Stimulated activated CD4-positive, alpha-beta T cell treated with anti-CD3 and anti-CD28 coated beads, Interleukin-4, amount 100 ng/mL, for 48 hours (primary cell): Measurements from ENCODE around the gene KNDC1.
"Not testable (repeated sequence)": the region's sequence is repeated elsewhere in the genome, so short reads cannot be mapped to it uniquely, and the experiment has no call there.

Experiments used
- DNase-seq, 2 donors: peaks; one replicate each; pipeline ENCODE4 v3.0.0-alpha.2; 2020; ENCODE audit warnings: low read depth in 2 of 2

The KNDC1 gene

DNA sequence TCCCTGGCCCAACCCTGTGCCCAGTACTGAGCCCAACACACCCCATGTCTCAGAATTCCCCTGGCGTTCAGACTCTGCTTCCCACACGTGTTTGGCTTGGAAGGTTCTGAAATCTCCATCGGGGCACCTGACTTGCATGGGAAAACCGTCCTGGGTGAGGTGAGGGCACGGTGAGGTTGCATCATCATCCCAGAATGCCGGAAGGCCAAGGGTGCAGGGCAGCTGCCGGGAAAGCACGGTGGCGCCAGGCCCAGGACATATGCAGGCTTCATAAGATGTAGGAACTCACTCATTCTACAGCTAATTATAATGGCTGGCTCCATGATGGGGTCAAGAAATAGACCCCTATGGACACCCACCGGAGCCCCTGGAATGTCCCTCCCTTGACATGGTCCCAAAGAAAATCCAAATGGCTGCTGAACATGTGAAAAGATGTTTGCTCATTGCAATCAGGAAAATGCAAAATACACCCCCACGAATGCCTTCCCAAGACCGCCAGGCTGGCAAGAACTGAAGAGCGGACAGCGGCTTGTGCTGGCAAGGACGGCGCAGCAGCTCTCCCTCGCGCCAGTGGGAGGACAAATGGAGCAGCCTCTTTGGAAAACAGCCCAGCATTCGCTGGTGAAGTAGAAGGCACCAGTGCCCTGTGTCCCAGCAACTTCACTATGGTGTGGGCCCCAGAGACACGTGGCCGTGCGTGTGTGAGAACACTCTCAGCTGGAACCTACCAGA is 2.3 kb downstream of the KNDC1 start:
- no peak for DNase-seq

DNA sequence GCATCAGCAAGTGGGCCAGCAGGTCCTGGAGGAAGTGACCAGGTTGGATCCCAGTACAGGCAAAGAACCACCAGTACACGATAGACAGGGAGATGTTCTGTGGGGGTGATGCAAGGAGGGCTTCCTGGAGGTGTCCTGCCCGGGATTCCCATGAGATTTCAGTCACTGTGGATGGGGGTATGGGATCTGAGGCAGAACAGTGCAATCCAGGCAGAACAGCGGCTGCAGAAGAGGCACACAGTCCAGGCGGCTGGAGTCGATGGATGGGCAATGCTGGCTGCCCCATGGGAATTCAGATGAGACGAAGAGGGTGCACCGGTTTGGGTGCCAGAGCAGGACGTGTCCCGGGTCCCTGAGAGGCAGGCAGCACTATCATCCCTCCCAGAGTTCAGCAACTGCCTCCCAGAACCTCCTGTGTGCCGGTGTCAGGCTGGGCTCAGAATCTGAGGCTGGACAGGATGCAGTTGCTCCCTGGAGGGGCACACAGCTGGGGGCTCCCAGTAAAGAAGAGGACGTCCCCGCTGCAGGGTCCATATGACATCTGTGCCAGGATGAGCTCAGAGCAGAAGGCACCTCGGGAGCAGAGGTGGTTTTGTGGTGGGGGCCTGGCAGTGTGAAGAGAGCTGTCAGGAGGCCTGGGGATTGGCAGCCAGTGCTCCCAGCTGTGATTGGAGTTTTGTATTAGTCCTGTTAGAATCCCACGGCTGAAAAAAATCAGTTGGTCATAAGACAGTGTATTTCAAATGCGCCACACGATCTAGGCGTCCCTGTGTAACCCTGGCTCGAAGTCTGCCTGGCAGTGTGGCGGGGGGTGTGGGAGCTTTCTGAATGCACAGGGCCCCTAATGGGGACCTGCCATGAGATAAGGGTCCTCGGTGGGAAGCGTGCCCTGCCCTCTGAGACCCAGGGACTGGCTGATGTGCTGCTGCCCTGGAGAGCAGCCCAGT is 3.2 kb downstream of the KNDC1 start:
- DNase-seq = no peak

DNA sequence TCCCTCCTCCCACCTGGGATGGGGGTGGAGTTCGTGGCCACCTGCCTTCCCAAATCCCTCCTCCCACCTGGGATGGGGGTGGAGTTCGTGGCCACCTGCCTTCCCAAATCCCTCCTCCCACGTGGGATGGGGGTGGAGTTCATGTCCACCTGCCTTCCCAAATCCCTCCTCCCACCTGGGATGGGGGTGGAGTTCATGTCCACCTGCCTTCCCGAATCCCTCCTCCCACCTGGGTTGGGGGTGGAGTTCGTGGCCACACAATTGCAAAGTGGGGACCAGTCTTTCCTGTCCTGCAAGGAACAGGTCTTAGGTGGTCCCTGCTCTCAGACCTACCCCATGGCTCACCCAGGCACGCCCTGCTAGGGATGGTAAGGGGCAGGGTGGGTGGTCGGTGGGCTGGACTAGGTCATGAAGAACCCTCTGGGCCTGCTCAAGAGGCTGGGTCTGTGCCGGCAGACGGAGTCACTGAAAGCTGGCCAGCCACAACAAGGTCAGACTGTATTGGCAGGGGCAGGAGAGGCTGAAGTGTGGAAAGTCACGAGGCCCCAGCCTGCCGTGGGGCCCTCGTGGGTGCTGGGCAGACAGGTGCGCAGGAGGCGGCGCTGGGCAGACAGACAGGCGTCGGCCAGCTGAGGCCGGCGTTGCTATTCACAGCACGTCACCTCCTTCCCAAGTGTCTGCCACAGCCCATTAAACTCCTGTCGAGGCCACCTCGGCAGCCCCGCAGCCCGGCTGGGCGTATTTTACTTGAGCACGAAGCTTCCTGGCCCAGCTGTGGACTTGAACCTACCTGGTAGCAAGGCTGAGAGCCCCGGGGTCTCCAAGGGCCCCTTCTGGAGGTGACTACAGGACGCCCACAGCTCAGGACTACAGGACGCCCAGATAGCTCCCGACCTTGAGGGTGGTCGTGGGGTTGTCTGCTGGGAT is 4.1 kb downstream of the KNDC1 start:
- no peak for DNase-seq

DNA sequence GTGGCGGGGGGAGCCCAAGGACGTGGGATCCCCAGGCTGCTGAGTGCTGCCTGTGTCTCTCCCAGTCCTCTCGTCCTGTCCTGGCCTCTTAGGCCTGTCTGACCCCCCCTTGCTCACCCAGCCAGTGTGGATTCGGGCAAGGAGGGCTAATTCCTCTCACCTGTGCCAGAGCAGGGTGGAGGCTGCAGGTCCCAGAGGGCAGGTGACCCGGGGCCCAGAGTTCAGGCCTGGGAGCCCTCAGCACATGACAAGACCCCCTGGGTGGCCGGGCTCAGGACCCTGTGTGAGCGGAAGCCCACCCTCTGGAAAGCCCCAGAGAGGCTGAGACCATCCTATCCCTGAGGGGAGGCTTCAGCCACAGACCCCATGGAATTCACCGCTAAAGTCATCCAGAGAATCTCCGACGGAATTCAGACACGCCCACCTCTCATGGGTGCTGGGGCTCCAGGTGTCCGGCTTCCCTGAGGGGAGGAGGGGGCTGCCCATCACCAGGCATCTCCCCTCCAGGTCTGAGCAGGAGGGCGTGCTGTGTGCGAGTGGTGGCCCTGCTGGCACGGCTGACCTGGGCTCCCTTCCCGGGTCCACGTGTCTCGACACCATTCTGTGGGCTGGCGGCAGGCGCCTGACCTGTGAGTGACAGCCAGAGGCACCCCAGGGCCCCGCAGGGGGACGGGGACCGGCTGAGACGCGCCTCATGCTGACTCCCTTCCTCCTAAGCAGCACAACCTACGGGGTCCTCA is 5.0 kb downstream of the KNDC1 start:
- no peak for DNase-seq

DNA sequence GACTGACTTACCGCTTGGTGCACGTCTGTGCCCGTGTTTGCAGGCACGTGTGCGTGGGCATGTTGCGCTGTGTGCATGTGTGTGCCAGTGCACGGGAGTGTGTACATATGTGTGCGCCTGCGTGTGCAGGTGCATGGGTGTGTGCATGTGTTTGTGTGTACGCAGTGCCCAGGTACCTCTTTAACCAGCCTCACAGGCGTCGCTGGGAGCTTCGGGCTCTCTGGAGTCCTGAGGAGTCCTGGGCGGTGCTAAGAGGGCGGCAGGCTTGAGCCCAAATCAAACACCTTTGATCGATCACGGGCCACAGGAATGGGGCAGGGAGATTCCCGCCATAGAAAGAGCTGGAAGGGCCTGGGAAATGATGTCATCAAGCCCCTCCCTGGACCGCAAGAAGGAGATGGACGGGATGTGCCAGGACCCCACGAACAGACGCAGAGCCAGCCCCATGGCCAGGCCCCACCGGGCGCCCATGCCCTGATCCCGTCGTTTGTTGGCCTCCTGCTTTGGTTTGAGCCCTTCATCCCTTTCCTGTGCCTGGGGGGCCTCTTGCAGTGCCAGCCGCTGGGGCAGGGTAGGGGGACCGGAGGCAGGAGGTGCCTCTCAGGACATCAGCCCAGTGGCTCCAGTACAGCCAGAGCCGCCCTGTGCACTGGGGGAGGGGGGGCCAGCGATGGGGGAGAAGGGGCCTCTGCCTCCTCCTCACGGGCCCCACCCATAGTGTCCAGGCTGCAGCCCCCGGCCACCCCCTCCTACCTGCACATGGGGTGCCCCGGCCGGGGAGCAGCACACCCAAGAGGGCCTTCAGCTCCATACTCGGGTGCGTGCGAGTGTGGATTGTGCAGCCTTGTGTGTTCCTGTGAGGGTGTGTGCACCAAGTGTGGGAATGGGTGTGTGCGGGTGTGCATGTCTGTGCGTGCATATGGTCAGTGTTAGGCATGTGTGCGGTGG is 5.8 kb downstream of the KNDC1 start:
- no peak for DNase-seq

DNA sequence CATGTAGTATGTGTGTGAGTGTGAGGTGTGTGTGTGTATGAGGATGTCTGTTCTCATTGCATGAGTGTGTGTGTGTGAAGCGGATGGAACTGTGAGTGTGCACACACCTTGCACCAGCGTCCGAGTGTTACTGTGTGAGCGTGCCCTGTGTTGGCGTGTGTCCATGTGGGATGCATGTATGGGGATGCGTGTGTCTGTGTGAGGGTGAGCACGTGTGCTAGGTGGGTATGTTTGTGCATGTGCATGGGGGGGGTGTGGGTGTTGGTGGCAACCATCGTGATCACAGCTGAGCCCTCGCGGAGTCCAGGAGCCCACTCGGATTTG is 6.4 kb downstream of the KNDC1 start:
- no peak for DNase-seq

DNA sequence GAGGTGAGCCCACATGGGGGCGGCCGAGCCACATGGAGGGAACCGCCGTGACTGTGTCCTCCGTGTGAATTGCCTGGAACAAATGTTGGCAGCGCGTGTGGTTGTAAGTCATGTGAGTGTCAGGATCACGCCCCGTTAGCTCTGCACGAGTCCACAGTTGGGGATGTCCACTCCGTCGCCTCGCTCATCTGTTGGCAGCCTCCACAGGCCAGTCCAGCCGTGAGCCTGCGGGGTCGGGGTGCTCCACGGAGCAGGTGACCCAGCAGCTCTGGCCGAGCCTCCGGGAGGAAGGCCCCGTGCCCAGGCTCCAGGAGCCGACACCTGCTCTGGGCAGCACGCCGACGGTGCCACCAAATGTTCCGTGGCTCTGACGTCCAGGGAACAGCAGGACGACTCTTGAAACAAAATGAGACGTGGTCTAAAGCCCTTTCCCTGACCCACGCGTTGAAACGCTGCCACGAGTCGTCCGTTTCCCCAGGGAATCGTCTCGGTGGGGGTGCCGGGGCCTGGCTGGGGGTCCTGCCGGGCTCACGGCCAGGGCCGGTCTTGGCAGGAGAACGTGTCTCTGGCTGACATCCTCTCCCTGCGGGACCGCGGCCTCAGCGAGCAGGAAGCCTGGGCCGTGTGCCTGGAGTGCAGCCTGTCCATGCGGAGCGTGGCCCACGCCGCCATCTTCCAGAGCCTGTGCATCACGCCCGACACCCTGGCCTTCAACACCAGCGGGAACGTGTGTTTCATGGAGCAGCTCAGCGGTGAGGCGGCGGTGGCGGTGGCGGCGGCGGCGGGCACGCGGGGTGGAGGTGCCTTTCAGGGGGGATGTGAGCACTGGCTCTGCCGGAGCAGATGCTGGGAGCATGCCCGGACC is 7.0 kb downstream of the KNDC1 start:
- no peak for DNase-seq

DNA sequence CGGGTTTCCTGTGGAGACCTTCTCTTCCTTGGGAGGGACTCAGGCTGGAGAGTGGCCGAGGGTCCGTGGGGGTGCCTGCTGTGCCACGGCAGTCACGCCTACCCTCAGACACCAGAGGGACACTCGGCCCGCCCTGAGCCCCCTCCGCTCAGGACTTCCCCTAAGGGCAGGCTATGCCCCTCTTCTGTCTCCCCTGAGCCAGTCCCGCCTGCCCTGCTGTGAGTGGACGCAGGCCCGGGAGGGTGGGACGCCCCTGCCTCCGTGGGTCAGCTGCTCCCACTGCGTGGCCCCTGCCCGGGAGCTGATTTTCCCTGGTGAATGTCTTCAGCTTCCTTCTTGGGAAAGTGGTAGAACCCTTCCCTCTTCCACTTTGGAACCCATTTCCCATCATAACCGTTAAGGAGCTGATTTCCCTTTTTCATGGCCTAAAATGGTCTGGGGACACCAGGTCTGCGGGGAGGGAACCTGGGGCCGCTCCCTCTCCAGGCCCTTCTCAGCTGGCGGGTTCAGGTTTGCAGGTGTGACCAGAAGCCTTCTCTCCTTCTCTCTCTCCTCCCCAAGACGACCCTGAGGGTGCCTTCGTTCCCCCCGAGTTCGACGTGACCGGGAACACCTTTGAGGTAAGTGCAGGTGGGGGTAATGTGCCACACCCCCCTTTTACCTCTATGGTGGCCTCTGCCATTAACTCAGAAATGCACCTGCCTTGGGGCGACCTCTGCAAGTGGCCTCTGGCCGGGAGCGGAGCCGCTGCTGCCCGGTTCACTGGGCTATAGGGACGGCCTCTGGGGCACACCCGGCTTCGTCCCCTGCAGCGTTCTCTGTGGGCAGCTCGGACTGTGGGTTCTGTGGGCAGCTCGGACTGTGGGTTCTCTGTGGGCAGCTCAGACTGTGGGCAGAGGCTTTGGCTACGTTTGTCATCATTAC is 7.9 kb downstream of the KNDC1 start:
- no peak for DNase-seq

DNA sequence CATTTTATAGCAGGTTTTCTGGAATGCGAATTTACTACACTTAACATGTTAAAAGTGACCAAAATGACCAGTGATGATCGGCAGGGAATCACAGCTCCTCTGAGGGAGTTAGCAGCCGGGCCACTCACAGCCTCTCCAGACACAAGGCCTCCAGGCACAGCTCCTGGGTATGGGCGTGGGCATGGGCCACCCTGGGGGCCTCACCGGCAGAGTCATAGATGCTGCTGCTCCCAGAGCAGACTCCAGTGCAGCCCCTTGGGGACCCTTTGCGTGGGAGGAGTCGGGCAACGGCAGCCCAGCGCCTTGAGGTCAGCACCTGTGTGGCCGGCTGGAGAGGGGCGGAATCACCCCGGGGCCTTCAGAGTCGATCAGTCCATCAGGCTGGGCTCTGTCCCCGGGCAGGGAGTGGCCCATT is 8.6 kb downstream of the KNDC1 start:
- DNase-seq = no peak

DNA sequence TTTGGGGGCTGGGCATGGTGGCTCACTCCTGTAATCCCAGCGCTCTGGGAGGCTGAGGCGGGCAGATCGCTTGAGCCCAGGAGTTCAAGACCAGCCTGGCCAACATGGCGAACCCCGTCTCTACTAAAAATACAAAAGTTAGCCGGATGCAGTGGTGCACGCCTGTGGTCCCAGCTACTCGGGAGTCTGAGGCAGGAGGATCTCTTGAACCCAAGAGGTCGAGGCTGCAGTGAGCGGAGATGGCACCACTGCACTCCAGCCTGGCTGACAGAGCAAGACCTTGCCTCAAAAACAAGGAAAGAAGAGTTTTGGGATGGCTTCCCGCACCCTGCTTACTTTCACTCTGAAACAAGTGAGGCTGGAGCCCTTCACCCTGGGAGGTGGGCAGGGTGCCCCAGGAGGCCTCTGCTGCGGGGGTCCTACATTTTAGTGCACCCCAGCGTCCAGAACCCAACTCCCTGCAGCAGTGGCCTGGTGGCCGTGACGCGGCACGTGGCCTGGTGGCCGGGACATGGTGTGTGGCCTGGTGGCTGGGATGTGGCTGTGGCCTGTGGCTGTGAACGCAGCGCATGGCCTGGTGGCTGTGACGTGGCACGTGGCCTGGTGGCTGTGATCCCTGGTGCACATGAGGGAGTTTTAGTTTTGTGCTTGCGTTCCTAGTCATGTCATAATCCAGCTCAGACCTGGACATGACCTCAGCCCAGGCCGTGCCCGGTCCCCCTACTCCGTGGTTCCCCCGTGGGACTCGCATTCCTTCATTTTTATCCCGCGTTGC is 9.3 kb downstream of the KNDC1 start:
- DNase-seq = no peak

DNA sequence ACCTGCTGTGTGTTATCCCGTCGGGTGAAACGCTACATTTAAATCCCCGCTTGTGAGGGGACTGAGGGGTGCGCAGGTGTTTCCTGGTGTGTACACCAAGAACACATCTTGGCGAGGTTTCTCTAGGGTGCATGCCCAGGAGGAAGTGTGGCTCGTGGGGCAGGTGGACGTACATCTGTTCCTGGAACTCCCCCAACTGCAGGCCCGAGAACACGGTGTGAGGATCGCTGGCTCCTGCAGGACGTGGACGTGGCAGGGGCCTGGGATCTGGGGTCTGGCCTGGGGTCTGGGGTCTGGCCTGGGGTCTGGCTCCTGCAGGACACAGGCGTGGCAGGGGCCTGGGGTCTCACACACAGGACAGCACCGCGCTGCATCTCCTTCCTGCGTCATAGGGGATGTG is 10.1 kb downstream of the KNDC1 start:
- no peak for DNase-seq

DNA sequence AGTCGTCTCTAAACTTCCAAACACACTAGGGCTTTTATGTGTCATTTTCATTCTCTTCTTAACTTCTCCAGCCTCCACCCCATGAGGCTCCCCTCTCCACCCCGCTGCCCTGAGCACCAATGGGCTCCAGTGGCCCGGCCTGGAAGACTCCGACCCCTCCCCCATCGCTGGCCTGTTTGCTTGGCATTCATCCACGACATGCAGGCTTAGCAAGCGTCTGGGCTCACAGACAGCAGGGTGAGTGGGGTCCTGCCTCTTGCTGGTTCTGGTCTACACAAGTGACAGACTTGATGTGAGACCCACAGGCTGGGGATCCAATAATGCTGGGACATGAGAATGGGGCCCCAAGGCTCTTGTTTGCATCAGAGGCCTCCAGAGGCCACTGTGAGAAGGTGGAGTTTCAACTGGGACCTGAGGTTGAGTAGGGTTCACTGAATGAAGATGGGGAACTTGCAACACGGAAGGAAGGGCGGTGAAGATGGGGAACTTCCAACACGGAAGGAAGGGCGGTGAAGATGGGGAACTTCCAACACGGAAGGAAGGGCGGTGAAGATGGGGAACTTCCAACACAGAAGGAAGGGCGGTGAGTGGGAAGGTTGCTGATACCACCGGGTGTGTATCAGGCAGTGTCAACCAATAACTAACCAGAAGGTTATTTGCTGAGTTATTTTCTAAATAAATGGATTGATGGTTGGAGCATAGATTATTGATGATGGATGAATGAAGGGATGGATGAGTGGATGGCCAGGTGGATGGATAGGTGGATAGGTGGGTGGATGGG is 14.0 kb downstream of the KNDC1 start:
- DNase-seq = no peak

DNA sequence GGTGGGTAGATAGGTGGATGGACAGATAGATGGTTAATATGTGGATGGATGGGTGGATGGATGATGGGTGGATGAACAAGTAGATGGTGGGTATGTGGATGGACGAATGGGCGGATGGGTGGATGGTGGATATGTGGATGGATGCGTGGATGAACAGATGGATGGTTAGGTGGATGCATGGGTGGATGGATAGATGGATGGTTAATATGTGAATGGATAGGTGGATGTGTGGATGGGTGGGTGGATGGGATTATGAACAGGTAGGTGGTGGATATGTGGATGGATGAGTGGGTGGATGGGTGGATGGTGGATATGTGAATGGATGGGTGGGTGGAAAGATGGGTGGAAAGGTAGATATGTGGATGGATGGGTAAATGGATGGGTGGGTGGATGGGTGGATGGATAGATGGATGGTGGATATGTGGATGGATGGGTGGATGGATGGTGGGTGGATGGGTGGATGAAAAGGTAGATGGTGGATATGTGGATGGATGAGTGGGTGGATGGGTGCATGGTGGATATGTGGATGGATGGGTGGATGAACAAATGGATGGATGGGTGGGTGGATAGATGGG is 14.8 kb downstream of the KNDC1 start:
- no peak for DNase-seq

DNA sequence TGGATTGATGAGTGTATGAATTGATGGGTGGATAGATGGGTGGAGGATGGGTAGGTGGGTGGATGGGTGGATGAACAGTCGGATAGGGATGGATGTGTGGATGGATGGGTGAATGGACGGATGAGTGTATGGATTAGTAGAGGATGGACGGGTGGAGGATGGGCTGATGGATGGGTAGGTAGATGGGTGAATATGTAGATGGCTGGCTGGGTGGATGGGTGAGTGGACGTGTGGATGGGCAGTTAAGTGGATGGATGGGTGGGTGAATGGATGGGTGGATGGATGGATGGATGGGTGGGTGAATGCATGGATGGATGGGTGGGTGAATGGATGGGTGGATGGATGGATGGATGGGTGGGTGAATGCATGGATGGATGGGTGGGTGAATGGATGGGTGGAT is 15.6 kb downstream of the KNDC1 start:
- DNase-seq = not testable (repeated sequence)

DNA sequence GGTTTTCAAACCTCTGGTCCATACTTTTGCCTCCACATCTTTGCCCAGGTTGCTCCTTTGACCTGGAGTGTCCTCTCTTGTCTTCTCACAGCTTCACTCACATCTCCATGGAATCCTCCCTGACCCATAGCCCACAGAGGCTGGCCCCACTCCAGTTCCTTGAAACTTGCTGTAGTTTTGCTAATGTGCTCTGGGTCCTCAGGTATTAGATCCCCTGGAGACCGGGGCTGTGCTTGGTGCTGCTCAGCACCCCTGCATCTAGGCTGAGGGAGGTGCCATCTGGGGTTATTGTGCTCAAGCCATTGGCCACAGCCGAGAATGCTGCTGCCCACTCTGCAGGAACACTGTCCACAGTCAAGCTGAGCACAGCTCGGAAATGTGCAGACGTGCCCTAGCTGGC is 16.5 kb downstream of the KNDC1 start:
- no peak for DNase-seq
